T-cell (primary cell): Measurements from ENCODE around the gene HSD17B8. TPM values are rescaled to one million over a fixed set of nuclear protein-coding genes. Genes with fewer than 3 reads are reported as not detected.
A peak's percentile ranks its signal among the peaks of the same experiment; 100 is the strongest.

Source experiments
- ATAC-seq, 4 experiments: fragments of 200-7000 bp in 3 of 4; fragments of 150-1000 bp in 1 of 4; cut with Tn5 transposase; replicated peaks in 1 of 4; 1 replicate in 3 of 4; 2 replicates in 1 of 4; pipeline ENCODE4 v1.10.0; 2021; ENCODE audit warnings: moderate library complexity in 3 of 4, mild to moderate bottlenecking in 2 of 4, moderate number of reproducible peaks in 1 of 4
- CTCF ChIA-PET, 2 donors: fragments of 300-600 bp; sonication (Branson Sonifier 250); formaldehyde crosslinking; loops; one replicate each; lab custom pipeline; 2022; ENCODE audit warnings: antibody characterized with exemption in 2 of 2; lab: Charles Lee
- POLR2A ChIA-PET, 2 donors: fragments of 300-600 bp; sonication (Branson Sonifier 250); formaldehyde crosslinking; loops; one replicate each; lab custom pipeline; 2022; ENCODE audit warnings: antibody characterized with exemption in 2 of 2; lab: Charles Lee
- DNase-seq, 35 experiments: peaks; one replicate each; pipeline versions ENCODE4 v3.0.0 to v3.0.0-alpha.2; 2013 to 2023
- H3K27ac ChIP-seq: one replicate; pipeline ENCODE4 v1.5.1; 2013; ENCODE audit warnings: low read length
- H3K27me3 ChIP-seq, 2 experiments: replicated peaks in 1 of 2; 1 replicate in 1 of 2; 2 replicates in 1 of 2; pipeline versions ENCODE4 v1.6.1 to v1.7.0; 2013; ENCODE audit warnings: low read length in 1 of 2, mixed read lengths in 1 of 2; ENCODE audit not compliant: control insufficient read depth in 2 of 2, insufficient read depth in 2 of 2; ENCODE audit errors: extremely low read depth in 1 of 2
- H3K36me3 ChIP-seq, 2 donors: 1 replicate in 1 of 2; 2 replicates in 1 of 2; pipeline versions ENCODE4 v1.6.1 to v1.7.0; 2013; ENCODE audit warnings: low read length in 1 of 2; ENCODE audit not compliant: control insufficient read depth in 2 of 2, insufficient read depth in 1 of 2; ENCODE audit errors: extremely low read depth in 1 of 2
- H3K4me1 ChIP-seq, 2 experiments: 1 replicate in 1 of 2; 2 replicates in 1 of 2; pipeline versions ENCODE4 v1.6.1 to v1.7.0; 2013; ENCODE audit warnings: low read length in 2 of 2, mixed read lengths in 1 of 2; ENCODE audit not compliant: insufficient read depth in 2 of 2, control insufficient read depth in 1 of 2; ENCODE audit errors: extremely low read depth in 1 of 2
- H3K4me3 ChIP-seq, 2 donors: 1 replicate in 1 of 2; 2 replicates in 1 of 2; pipeline versions ENCODE4 v1.5.1 to v1.7.0; 2013; ENCODE audit warnings: mild to moderate bottlenecking in 2 of 2, low read length in 1 of 2, moderate library complexity in 1 of 2; ENCODE audit not compliant: control insufficient read depth in 1 of 2; ENCODE audit errors: extremely low read depth in 1 of 2
- H3K9me3 ChIP-seq: 2 replicates; pipeline ENCODE4 v1.7.0; 2013
- H3K27ac Mint-ChIP-seq, 2 donors: one replicate each; pipeline ENCODE4 v1.8.0; 2020 to 2021; ENCODE audit warnings: mild to moderate bottlenecking in 2 of 2, mixed read lengths in 2 of 2
- H3K27me3 Mint-ChIP-seq, 2 donors: one replicate each; pipeline ENCODE4 v1.8.0; 2021 to 2022; ENCODE audit warnings: mixed read lengths in 2 of 2
- H3K36me3 Mint-ChIP-seq: one replicate; pipeline ENCODE4 v1.8.0; 2021; ENCODE audit warnings: mixed read lengths
- H3K4me1 Mint-ChIP-seq, 3 donors: one replicate each; pipeline ENCODE4 v1.8.0; 2020 to 2022; ENCODE audit warnings: mixed read lengths in 3 of 3, mild to moderate bottlenecking in 1 of 3
- H3K4me3 Mint-ChIP-seq, 3 donors: one replicate each; pipeline ENCODE4 v1.8.0; 2020 to 2022; ENCODE audit warnings: mild to moderate bottlenecking in 3 of 3, mixed read lengths in 3 of 3, moderate library complexity in 3 of 3
- H3K9me3 Mint-ChIP-seq, 3 donors: one replicate each; pipeline ENCODE4 v1.8.0; 2020 to 2022; ENCODE audit warnings: mixed read lengths in 3 of 3
- WGBS: methylation state at CpG from one replicate; pipeline ENCODE4 v1.1.5; 2013; ENCODE audit warnings: missing lambda C conversion rate; ENCODE audit not compliant: insufficient coverage; 5-methylcytosine and 5-hydroxymethylcytosine counted together
- total RNA-seq, 35 experiments: library from RNA in 6 of 35; stranded (reverse) in 6 of 35; fragments of 120-200 nt in 1 of 35; gene quantifications; one replicate each; pipeline versions ENCODE4 v1.2.1 to v1.2.4 and lab custom pipeline; 2013 to 2026

Gene HSD17B8
- total RNA-seq, 5 donors from 2014 or later (not counting 1 experiment from before 2014, with no cell fraction given) = 13.9 to 27.7 (median 24.4) TPM

DNA sequence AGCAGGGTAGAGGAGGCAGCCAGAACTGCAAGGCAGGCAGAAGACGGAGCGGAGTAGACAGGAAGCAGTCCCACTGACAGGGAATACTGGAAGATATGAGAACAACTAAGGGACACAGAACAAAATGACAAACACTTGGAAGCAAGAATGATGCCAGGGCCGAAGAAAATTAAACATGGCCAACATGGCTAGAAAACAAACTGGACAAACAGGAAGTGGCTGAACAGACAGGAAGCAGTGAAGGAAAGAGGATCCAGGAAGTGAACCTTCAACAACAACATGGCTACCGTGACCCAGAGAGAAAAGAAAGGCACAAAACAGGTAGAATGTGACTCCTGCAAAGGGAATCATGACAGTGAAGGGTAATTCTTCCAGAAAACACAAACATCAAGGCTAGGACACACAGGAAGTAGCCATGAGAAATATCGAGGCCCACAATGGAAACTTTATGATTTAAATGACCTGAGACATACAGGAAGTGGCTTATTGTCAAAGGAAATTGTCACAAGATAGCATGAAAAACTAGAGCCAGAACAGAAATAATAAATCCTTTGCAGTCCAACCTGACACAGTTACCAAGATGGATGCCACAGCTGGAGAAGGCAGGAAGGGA lies 21.3 kb upstream of the HSD17B8 start:
- Mint-ChIP-seq H3K36me3 (peaks cover 34% of the 10 kb centered on the region), H3K9me3 (peaks cover 10 to 14% (median 13%) of the 10 kb centered on the region in 3 donors), H3K27ac (peak overlapping the region; percentile 94), H3K4me1 (peaks cover 24 to 25% (median 25%) of the 10 kb centered on the region in 3 donors), H3K4me3 (peak overlapping the region; percentile 31 to 60 (median 31)), H3K27me3 (peaks cover 10 to 23% of the 10 kb centered on the region in 2 donors)
- Histone ChIP-seq H3K27ac (peak overlapping the region; percentile 45), H3K9me3 (no peaks in the 10 kb centered on the region), H3K36me3 (no peaks in the 10 kb centered on the region), H3K4me1 (peaks cover 8 to 23% of the 10 kb centered on the region in 2 experiments), H3K4me3 (no peak overlapping the region), H3K27me3 (peaks cover 0 to 24% of the 10 kb centered on the region in 2 experiments)
- CTCF ChIA-PET = interaction anchor here in 1 of 2 donors (0.6 kb wide), 1 partner anchor 244 kb away, joined by 3 read pairs; no protein-coding TSS in a partner anchor
- ATAC-seq = peak in 2 of 4 experiments; percentile 50 to 60
- WGBS = 78% methylated on average over 3 of the region's 5 CpGs
- POLR2A ChIA-PET = interaction anchor here in 1 of 2 donors (0.6 kb wide), 1 partner anchor 17 kb away, joined by 9 read pairs; no protein-coding TSS in a partner anchor
- peak in 1 of 35 experiments; percentile 31 for DNase-seq

DNA sequence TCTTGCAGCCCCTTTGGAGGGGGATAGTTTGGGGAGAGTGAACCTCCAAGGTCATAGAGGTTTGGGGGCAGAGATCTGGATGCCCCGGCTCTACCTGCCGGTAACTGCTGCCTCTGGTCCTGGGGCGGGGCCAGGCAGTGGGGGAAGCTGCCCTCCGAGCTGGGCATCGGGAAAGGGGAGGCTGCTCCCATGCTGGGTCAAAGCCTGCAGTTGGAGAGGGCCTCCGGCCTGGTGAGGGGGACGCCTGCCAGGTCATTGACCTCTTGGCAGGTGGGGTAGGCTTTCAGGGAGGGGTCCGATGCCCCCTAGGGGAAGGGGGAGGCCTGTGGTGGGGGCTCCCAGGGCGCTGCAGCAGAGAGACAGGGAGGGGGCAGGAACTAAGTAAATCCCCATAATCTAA lies 19.3 kb upstream of the HSD17B8 start:
- WGBS = 97% methylated on average over 4 of the region's 9 CpGs
- Histone ChIP-seq H3K27ac (no peak overlapping the region), H3K36me3 (no peaks in the 10 kb centered on the region), H3K9me3 (no peaks in the 10 kb centered on the region), H3K4me3 (no peak overlapping the region), H3K27me3 (peaks cover 2 to 38% of the 10 kb centered on the region in 2 experiments), H3K4me1 (peaks cover 8 to 23% of the 10 kb centered on the region in 2 experiments)
- DNase-seq (no peak), ATAC-seq (no peak)
- H3K27ac Mint-ChIP-seq = peak overlapping the region; percentile 34 to 70
- ChIA-PET POLR2A (no interaction called here), CTCF (no interaction called here)
- H3K4me1 Mint-ChIP-seq = peaks cover 24 to 31% (median 25%) of the 10 kb centered on the region in 3 donors
- H3K27me3 Mint-ChIP-seq = peaks cover 16 to 34% of the 10 kb centered on the region in 2 donors
- peaks cover 37% of the 10 kb centered on the region for H3K36me3 Mint-ChIP-seq
- no peak overlapping the region for H3K4me3 Mint-ChIP-seq
- peaks cover 10 to 14% (median 13%) of the 10 kb centered on the region in 3 donors for H3K9me3 Mint-ChIP-seq

DNA sequence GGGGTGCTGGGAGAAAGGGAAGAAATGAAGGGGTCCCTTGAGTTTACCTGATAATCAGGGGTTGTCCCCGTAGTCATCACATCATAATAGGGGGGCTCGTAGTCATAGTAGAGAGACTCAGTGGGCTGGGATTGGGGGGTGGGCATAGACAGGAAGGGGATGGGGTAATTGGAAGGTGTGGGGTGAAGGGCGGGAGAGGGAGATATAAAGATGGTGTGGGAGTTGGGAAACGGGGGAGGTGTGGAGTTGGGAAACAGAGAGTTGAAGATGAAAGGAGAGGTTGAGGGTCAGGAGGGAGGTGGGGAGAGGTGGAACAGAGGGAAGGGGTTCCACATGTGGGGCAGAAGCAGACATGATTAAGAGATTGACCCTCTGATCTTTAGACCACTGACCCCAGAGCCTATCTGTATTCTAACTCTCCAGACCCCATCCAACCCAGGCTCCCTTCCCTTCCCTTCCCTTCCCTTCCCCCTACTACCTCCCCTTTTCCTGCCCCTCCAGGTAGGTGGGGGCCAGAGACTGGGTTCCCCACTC lies 18.7 kb upstream of the HSD17B8 start:
- Histone ChIP-seq H3K9me3 (no peaks in the 10 kb centered on the region), H3K4me1 (peaks cover 8 to 23% of the 10 kb centered on the region in 2 experiments), H3K27ac (no peak overlapping the region), H3K4me3 (no peak overlapping the region), H3K36me3 (no peaks in the 10 kb centered on the region), H3K27me3 (peaks cover 2 to 43% of the 10 kb centered on the region in 2 experiments)
- Mint-ChIP-seq H3K9me3 (peaks cover 10 to 14% (median 13%) of the 10 kb centered on the region in 3 donors), H3K36me3 (peaks cover 37% of the 10 kb centered on the region), H3K27me3 (peaks cover 19 to 39% of the 10 kb centered on the region in 2 donors), H3K4me1 (peaks cover 24 to 31% (median 25%) of the 10 kb centered on the region in 3 donors), H3K27ac (no peak overlapping the region), H3K4me3 (no peak overlapping the region)
- CTCF ChIA-PET = interaction anchor here in 1 of 2 donors (0.6 kb wide), 1 partner anchor 361 kb away, joined by 3 read pairs; no protein-coding TSS in a partner anchor
- 90% methylated on average over 4 of the region's 4 CpGs for WGBS
- POLR2A ChIA-PET = no interaction called here
- no peak for ATAC-seq
- DNase-seq = no peak

- Histone ChIP-seq H3K4me3 (no peak overlapping the region), H3K9me3 (no peaks in the 10 kb centered on the region), H3K27me3 (peaks cover 2 to 64% of the 10 kb centered on the region in 2 experiments), H3K27ac (no peak overlapping the region), H3K4me1 (peaks cover 10 to 37% of the 10 kb centered on the region in 2 experiments), H3K36me3 (no peaks in the 10 kb centered on the region)
- H3K27ac Mint-ChIP-seq = peak overlapping the region in 1 of 2 donors; percentile 2
- ATAC-seq (no peak), DNase-seq (no peak)
- peaks cover 34% of the 10 kb centered on the region for H3K36me3 Mint-ChIP-seq
- no peak overlapping the region for H3K4me3 Mint-ChIP-seq
- peaks cover 26 to 53% of the 10 kb centered on the region in 2 donors for H3K27me3 Mint-ChIP-seq
- peaks cover 29 to 33% (median 32%) of the 10 kb centered on the region in 3 donors for H3K4me1 Mint-ChIP-seq
- H3K9me3 Mint-ChIP-seq = peaks cover 8 to 11% (median 10%) of the 10 kb centered on the region in 3 donors
- 77% methylated on average over 1 of the region's 1 CpG for WGBS
- CTCF ChIA-PET = no interaction called here
- POLR2A ChIA-PET = no interaction called here
Observed at GRCh38 chr6:33187809-33188208, 16.6 kb upstream of the HSD17B8 start.

GRCh38 chr6:33189164-33189563 lies 15.3 kb upstream of the HSD17B8 start:
- H3K9me3 ChIP-seq = no peaks in the 10 kb centered on the region
- H3K4me1 ChIP-seq = peaks cover 2 to 32% of the 10 kb centered on the region in 2 experiments
- Mint-ChIP-seq H3K36me3 (peaks cover 23% of the 10 kb centered on the region), H3K4me1 (peaks cover 18 to 22% (median 20%) of the 10 kb centered on the region in 3 donors), H3K27ac (no peak overlapping the region), H3K9me3 (no peaks in the 10 kb centered on the region), H3K27me3 (peaks cover 26 to 55% of the 10 kb centered on the region in 2 donors), H3K4me3 (no peak overlapping the region)
- ATAC-seq = no peak
- 87% methylated on average over 8 of the region's 8 CpGs for WGBS
- ChIA-PET CTCF (no interaction called here), POLR2A (no interaction called here)
- no peak overlapping the region for H3K27ac ChIP-seq
- DNase-seq = no peak
- peaks cover 4 to 5% of the 10 kb centered on the region in 2 donors for H3K36me3 ChIP-seq
- no peak overlapping the region for H3K4me3 ChIP-seq
- H3K27me3 ChIP-seq = peaks cover 2 to 66% of the 10 kb centered on the region in 2 experiments

- Histone ChIP-seq H3K36me3 (peaks cover 8 to 12% of the 10 kb centered on the region in 2 donors), H3K27me3 (peaks cover 2 to 65% of the 10 kb centered on the region in 2 experiments), H3K27ac (no peak overlapping the region), H3K9me3 (no peaks in the 10 kb centered on the region), H3K4me3 (no peak overlapping the region), H3K4me1 (peaks cover 2 to 27% of the 10 kb centered on the region in 2 experiments)
- H3K4me3 Mint-ChIP-seq = no peak overlapping the region
- peaks cover 11 to 17% (median 13%) of the 10 kb centered on the region in 3 donors for H3K4me1 Mint-ChIP-seq
- CTCF ChIA-PET = interaction anchor here in 1 of 2 donors (0.7 to 0.9 kb wide), 2 partner anchors 50 to 59 kb away, joined by 3 to 4 read pairs; no protein-coding TSS in a partner anchor
- ATAC-seq (no peak), DNase-seq (no peak)
- POLR2A ChIA-PET = no interaction called here
- no peak overlapping the region for H3K27ac Mint-ChIP-seq
- peaks cover 23% of the 10 kb centered on the region for H3K36me3 Mint-ChIP-seq
- H3K9me3 Mint-ChIP-seq = no peaks in the 10 kb centered on the region
- H3K27me3 Mint-ChIP-seq = peaks cover 26 to 49% of the 10 kb centered on the region in 2 donors
- WGBS = 73% methylated on average over 3 of the region's 7 CpGs
Observed at GRCh38 chr6:33189625-33190448, 14.6 kb upstream of the HSD17B8 start.
